OCI-LY3 (cell line): ENCODE data around the gene GSDME.

ENCODE experiments used
- H2AFZ ChIP-seq: fragments of 200-600, 300-600 bp; shearing (Covaris generic); 2 replicates; pipeline ENCODE4 v1.6.0; 2014; ENCODE audit warnings: antibody characterized with exemption, low read depth, low read length
- H3K27ac ChIP-seq: fragments of 200-600, 300-600 bp; sonication (generic); 2 replicates; pipeline ENCODE4 v1.5.1; 2014; ENCODE audit warnings: mild to moderate bottlenecking, low read length, moderate library complexity, mixed read lengths
- H3K27me3 ChIP-seq: fragments of 200-600, 300-600 bp; sonication (generic); 2 replicates; pipeline ENCODE4 v1.6.1; 2014; ENCODE audit warnings: low read depth, low read length, mixed read lengths
- H3K36me3 ChIP-seq: fragments of 200-600, 300-600 bp; sonication (generic); replicated peaks from 2 replicates; pipeline ENCODE3; 2014; ENCODE audit warnings: low read depth, low read length, mixed read lengths
- H3K4me1 ChIP-seq: fragments of 300-600, 200-600 bp; sonication (generic); 2 replicates; pipeline ENCODE4 v1.6.1; 2014; ENCODE audit warnings: low read length, mixed read lengths
- H3K4me2 ChIP-seq: fragments of 200-600, 300-600 bp; sonication (generic); 2 replicates; pipeline ENCODE4 v1.6.1; 2014; ENCODE audit warnings: low read length, mixed read lengths
- H3K4me3 ChIP-seq: fragments of 300-600, 200-600 bp; sonication (generic); 2 replicates; pipeline ENCODE4 v1.5.1; 2014; ENCODE audit warnings: antibody characterized with exemption, mild to moderate bottlenecking, low read length, moderate library complexity
- H3K79me2 ChIP-seq: fragments of 300-600, 200-600 bp; shearing (Covaris generic); 2 replicates; pipeline ENCODE4 v1.6.1; 2014; ENCODE audit warnings: mild to moderate bottlenecking, low read length, mixed read lengths
- H3K9ac ChIP-seq: fragments of 300-600, 200-600 bp; shearing (Covaris generic); 2 replicates; pipeline ENCODE4 v1.6.0; 2014; ENCODE audit warnings: mild to moderate bottlenecking, low read length, moderate library complexity
- H3K9me3 ChIP-seq: fragments of 200-600, 300-600 bp; shearing (Covaris generic); 2 replicates; pipeline ENCODE4 v1.6.1; 2014; ENCODE audit warnings: low read length, mixed read lengths; ENCODE audit not compliant: insufficient read depth
- H4K20me1 ChIP-seq: fragments of 200-600, 300-600 bp; sonication (generic); 2 replicates; pipeline ENCODE4 v1.6.1; 2016; ENCODE audit warnings: low read length, mixed read lengths; ENCODE audit not compliant: insufficient read depth
- EZH2phosphoT487 ChIP-seq: fragments of 200-600 bp; shearing (Covaris generic); IDR thresholded peaks from 2 replicates; pipeline ENCODE4 v1.6.1; 2018; ENCODE audit warnings: antibody characterized with exemption, mixed run types, low read depth
- TF ChIP-seq, protein P1 (sequence below): fragments of 200-600, 300-600 bp; sonication (generic); IDR thresholded peaks from 2 replicates; pipeline ENCODE4 v1.5.1; 2014; ENCODE audit warnings: antibody characterized with exemption, low read length, low read depth

The GSDME gene

DNA sequence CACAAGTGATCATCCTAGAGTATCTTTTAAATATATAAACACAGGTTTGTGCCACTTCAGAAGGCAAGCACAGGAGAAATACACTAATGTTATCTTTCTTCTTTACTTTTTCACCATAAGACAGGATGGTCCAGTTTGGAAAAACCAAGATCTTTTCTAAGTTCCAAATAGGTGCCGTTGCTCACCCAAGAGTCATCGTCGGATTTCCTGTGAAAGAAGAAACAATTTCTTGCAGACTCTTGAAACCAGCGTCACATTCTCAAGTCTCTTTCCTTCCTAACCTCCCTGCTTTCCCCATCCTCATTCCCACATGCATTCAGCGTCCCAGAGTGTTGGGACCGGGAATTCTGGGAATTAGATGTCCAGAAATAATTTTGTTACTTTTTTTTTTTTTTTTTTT is 42.8 kb upstream of the GSDME start:
- no peaks in the 10 kb centered on the region for H3K36me3 ChIP-seq
- no peak overlapping the region for H3K9ac ChIP-seq
- no peak for TF ChIP-seq EZH2phosphoT487
- TF ChIP-seq, protein P1, sequence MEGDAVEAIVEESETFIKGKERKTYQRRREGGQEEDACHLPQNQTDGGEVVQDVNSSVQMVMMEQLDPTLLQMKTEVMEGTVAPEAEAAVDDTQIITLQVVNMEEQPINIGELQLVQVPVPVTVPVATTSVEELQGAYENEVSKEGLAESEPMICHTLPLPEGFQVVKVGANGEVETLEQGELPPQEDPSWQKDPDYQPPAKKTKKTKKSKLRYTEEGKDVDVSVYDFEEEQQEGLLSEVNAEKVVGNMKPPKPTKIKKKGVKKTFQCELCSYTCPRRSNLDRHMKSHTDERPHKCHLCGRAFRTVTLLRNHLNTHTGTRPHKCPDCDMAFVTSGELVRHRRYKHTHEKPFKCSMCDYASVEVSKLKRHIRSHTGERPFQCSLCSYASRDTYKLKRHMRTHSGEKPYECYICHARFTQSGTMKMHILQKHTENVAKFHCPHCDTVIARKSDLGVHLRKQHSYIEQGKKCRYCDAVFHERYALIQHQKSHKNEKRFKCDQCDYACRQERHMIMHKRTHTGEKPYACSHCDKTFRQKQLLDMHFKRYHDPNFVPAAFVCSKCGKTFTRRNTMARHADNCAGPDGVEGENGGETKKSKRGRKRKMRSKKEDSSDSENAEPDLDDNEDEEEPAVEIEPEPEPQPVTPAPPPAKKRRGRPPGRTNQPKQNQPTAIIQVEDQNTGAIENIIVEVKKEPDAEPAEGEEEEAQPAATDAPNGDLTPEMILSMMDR = no peak
- H3K4me1 ChIP-seq = no peaks in the 10 kb centered on the region
- no peaks in the 10 kb centered on the region for H3K27me3 ChIP-seq
- no peak overlapping the region for H2AFZ ChIP-seq
- H3K27ac ChIP-seq = no peak overlapping the region
- no peaks in the 10 kb centered on the region for H3K9me3 ChIP-seq
- H3K4me2 ChIP-seq = no peak overlapping the region
- no peaks in the 10 kb centered on the region for H3K79me2 ChIP-seq
- H3K4me3 ChIP-seq = no peak overlapping the region
- H4K20me1 ChIP-seq = no peaks in the 10 kb centered on the region

- Histone ChIP-seq H3K4me1 (no peaks in the 10 kb centered on the region), H3K9me3 (no peaks in the 10 kb centered on the region), H3K27ac (no peak overlapping the region), H3K4me2 (no peak overlapping the region), H4K20me1 (no peaks in the 10 kb centered on the region), H3K4me3 (no peak overlapping the region), H2AFZ (no peak overlapping the region), H3K9ac (no peak overlapping the region), H3K27me3 (no peaks in the 10 kb centered on the region), H3K79me2 (no peaks in the 10 kb centered on the region), H3K36me3 (no peaks in the 10 kb centered on the region)
- no peak for TF ChIP-seq EZH2phosphoT487
- TF ChIP-seq, protein P1 = no peak
These were observed 42.2 kb upstream of the GSDME start for GRCh38 chr7:24799506-24799905.

GRCh38 chr7:24798261-24798660 is 41.0 kb upstream of the GSDME start:
- Histone ChIP-seq H3K9me3 (no peaks in the 10 kb centered on the region), H2AFZ (no peak overlapping the region), H3K4me1 (no peaks in the 10 kb centered on the region), H3K27ac (no peak overlapping the region), H3K79me2 (no peaks in the 10 kb centered on the region), H3K36me3 (no peaks in the 10 kb centered on the region), H3K4me2 (no peak overlapping the region), H3K27me3 (no peaks in the 10 kb centered on the region), H3K4me3 (no peak overlapping the region), H3K9ac (no peak overlapping the region), H4K20me1 (no peaks in the 10 kb centered on the region)
- TF ChIP-seq, protein P1 = no peak
- TF ChIP-seq EZH2phosphoT487 = no peak

- H3K4me3 ChIP-seq = no peak overlapping the region
- H3K9me3 ChIP-seq = no peaks in the 10 kb centered on the region
- H3K79me2 ChIP-seq = no peaks in the 10 kb centered on the region
- H3K9ac ChIP-seq = no peak overlapping the region
- no peak overlapping the region for H3K27ac ChIP-seq
- no peaks in the 10 kb centered on the region for H3K27me3 ChIP-seq
- H2AFZ ChIP-seq = no peak overlapping the region
- H4K20me1 ChIP-seq = no peaks in the 10 kb centered on the region
- no peaks in the 10 kb centered on the region for H3K36me3 ChIP-seq
- no peak overlapping the region for H3K4me2 ChIP-seq
- no peak for TF ChIP-seq EZH2phosphoT487
- TF ChIP-seq, protein P1 = no peak
- H3K4me1 ChIP-seq = no peaks in the 10 kb centered on the region
These were observed 40.0 kb upstream of the GSDME start for GRCh38 chr7:24797270-24797669.
